Spleen (tissue), 13 donors: ENCODE data around the gene ATXN7L2. TPM values are rescaled to one million over a fixed set of nuclear protein-coding genes. Genes with fewer than 3 reads are reported as not detected.

Experiments
- DNase-seq: peaks from one replicate; pipeline ENCODE4 v3.0.0-alpha.2; 2020
- H3K27ac ChIP-seq, 8 donors: fragments of 200-600 bp; sonication (generic) in 7 of 8; 1 replicate in 4 of 8; 2 replicates in 4 of 8; pipeline versions ENCODE4 v1.5.0 to v1.8.0; 2016 to 2021; ENCODE audit warnings: inconsistent platforms in 4 of 8, mild to moderate bottlenecking in 4 of 8, moderate library complexity in 1 of 8
- H3K27me3 ChIP-seq, 7 donors: fragments of 200-600 bp; sonication (generic) in 6 of 7; replicated peaks in 1 of 7; 1 replicate in 4 of 7; 2 replicates in 3 of 7; pipeline versions ENCODE4 v1.5.0 to v1.8.0; 2016 to 2021; ENCODE audit warnings: inconsistent platforms in 3 of 7, mild to moderate bottlenecking in 1 of 7
- H3K36me3 ChIP-seq, 6 donors: fragments of 200-600 bp; sonication (generic) in 5 of 6; 1 replicate in 4 of 6; 2 replicates in 2 of 6; pipeline versions ENCODE4 v1.5.0 to v1.8.0; 2016 to 2021; ENCODE audit warnings: inconsistent platforms in 2 of 6
- H3K4me1 ChIP-seq, 6 donors: fragments of 200-600 bp; sonication (generic) in 5 of 6; 1 replicate in 3 of 6; 2 replicates in 3 of 6; pipeline versions ENCODE4 v1.5.0 to v1.8.0; 2016 to 2021; ENCODE audit warnings: inconsistent platforms in 3 of 6
- H3K4me3 ChIP-seq, 8 donors: fragments of 200-600 bp; sonication (generic) in 7 of 8; 1 replicate in 4 of 8; 2 replicates in 4 of 8; pipeline versions ENCODE4 v1.5.0 to v1.8.0; 2016 to 2021; ENCODE audit warnings: inconsistent platforms in 4 of 8, mild to moderate bottlenecking in 4 of 8, moderate library complexity in 2 of 8
- H3K9me3 ChIP-seq, 8 donors: fragments of 200-600 bp; sonication (generic) in 7 of 8; 1 replicate in 4 of 8; 2 replicates in 4 of 8; pipeline versions ENCODE4 v1.5.0 to v1.8.0; 2016 to 2021; ENCODE audit warnings: inconsistent platforms in 4 of 8
- POLR2A ChIP-seq, 3 donors: fragments of 450-650 bp; IDR thresholded peaks; one replicate each; pipeline ENCODE4 v1.5.1; 2017; ENCODE audit warnings: antibody characterized with exemption in 3 of 3, mild to moderate bottlenecking in 1 of 3
- POLR2AphosphoS5 ChIP-seq, 3 donors: sonication (generic); formaldehyde crosslinking; IDR thresholded peaks; one replicate each; pipeline ENCODE4 v1.5.1; 2017; ENCODE audit warnings: antibody characterized with exemption in 3 of 3
- WGBS, 5 donors: extraction: QIAGEN DNeasy Blood & Tissue Kit in 3 of 5; methylation state at CpG; one replicate each; pipeline versions ENCODE4 v1.1.5 to v1.1.7; 2013 to 2018; 5-methylcytosine and 5-hydroxymethylcytosine counted together
- intact Hi-C: fragments of 100-400 bp; cut with DNase I; formaldehyde crosslinking; loops from one replicate; pipeline ENCODE4 v1.15.0; 2023; ENCODE audit warnings: low total_unique reads
- long read RNA-seq, 2 donors: transcript quantifications; one replicate each; lab custom pipeline, GENCODE V29; 2026
- polyA plus RNA-seq, 3 donors: library from polyadenylated mRNA; stranded (reverse); fragments of 200-250 nt; gene quantifications; one replicate each; pipeline ENCODE4 v1.2.1, GENCODE V29; 2013
- total RNA-seq, 7 donors: library from RNA; depleted of rRNA in 3 of 7; stranded (reverse); fragments of >200 nt in 3 of 7; fragmentation: NEBNext Ultra II Directional in 4 of 7; extraction: Animal tissue kit (Norgen Biotek cat#: 25700) in 4 of 7; gene quantifications; one replicate each; pipeline versions ENCODE4 v1.1.0 to v1.2.1, GENCODE V29; 2016 to 2021
- TF ChIP-seq, protein P1 (sequence below), 11 experiments: fragments of 200-600 bp in 7 of 11; fragments of 450-650 bp in 4 of 11; sonication (generic) in 4 of 11; IDR thresholded peaks in 8 of 11; conservative IDR thresholded peaks in 3 of 11; 1 replicate in 7 of 11; 2 replicates in 4 of 11; pipeline versions ENCODE4 v1.4.0 to v1.8.0; 2016 to 2021; ENCODE audit warnings: antibody characterized with exemption in 11 of 11, inconsistent platforms in 4 of 11, mild to moderate bottlenecking in 1 of 11
- donor health status: healthy with polysubstance abuse.
- donor health status: DM: no; HTN: no; CAD: no; lungs with moderate emphysema.
- donor health status: DM: no; HTN: no; CAD: no.
- donor health status: Bipolar disorder and iron deficiency.
- donor health status: healthy.
- donor health status: DM: no; HTN: no; CAD: no.
- donor health status: DM: yes; HTN: yes; CAD: no.

ATXN7L2 gene, protein sequence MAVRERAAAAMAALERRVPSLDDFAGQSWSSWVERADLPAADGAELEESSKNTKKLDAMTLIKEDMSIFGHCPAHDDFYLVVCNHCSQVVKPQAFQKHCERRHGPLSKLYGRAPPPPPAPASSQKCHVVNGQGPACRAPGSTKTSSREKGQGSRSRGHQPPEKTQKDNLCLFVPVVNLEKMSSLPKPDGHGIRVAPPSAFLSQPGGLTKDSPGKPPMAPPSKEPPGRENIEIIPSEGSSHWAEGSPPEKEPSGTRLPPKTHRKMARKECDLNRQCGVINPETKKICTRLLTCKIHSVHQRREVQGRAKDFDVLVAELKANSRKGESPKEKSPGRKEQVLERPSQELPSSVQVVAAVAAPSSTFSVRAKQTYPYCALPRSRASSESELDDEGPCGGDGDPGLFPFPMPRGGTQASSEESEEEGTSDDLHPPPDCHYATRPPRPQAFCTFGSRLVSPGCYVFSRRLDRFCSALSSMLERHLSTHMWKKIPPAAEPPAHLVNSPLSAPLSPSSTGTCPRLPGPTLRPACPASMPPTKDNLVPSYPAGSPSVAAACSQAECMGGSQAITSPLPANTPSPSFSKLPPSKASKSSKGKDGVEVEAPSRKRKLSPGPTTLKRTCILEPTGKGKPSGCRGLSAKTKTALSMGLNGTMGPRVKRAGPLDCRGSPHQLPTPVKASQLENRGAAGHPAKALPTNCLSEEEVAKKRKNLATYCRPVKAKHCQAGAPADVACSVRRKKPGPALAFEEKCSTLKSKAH
- total RNA-seq (10 to 100 TPM in 2 of 7 donors, 1 to 10 TPM in 5; 7.9 to 11.9 (median 8.7) TPM), polyA plus RNA-seq (10 to 100 TPM in 2 of 3 donors, 1 to 10 TPM in 1; 7.1 to 16.8 (median 12.2) TPM)
- long read RNA-seq, donor 1 = 0 reads
- long read RNA-seq, donor 2, partial matches to known transcripts = 0 of 2 reads
- long read RNA-seq, donor 2, other reads (novel, unspliced or antisense) = 0 of 2 reads

DNA sequence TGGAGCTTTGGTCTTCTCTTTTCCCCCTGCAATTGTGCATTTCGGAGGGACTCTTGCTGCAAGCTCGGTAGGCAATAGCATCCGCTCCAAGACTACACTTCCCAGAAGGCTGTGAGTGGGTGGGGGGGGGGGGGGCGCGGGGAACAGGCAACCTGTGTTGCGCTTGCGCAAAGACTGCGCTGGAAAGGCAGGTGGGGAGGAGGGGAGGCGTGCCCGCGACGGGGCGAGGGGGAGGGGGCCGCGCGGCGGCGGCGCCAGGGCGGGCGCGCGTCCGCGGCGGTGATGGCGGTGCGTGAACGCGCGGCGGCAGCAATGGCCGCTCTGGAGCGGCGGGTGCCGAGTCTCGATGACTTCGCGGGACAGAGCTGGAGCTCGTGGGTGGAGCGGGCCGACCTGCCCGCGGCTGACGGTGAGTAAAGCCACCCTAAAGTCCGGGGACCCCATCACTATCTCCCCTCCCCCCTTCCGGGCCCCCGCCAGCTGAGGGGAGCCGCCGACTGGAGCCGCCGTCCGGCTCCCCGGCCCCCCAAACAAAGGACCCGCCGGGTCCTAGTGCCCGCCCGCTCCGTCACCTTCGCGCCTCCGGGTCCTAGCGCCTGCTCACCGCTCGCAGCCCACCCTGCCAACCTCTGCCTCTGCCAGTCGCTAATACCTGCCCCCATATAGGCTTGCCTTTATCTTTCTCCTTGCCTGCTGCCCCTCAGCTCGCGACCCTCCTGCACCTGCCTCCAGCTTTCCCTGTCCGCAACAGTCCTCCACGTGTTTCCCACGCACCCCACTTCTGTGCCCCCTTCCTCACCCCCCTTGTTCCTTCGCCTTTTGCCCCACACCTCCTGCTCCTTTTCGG is at the start of gene ATXN7L2:
ATXN7L2 (plus strand) TSS at position 234 of the 847 bp plus-strand sequence; CDS start at position 283, 49 bp downstream.
- DNase-seq = peak; percentile 97
- intact Hi-C loops = loop anchor here (2.0 kb wide), 1 partner anchor 57 kb away; the partner anchor contains the start of gene PSMA5
- peaks cover 0 to 29% (median 0%) of the 10 kb centered on the region in 6 donors for H3K36me3 ChIP-seq
- 0 to 1% (median 1%) methylated on average over 38 to 73 of the region's 73 CpGs for WGBS, 5 donors
- peak within 1 kb of the TSS; percentile 53 to 90 (median 70) for H3K4me3 ChIP-seq
- H3K9me3 ChIP-seq = no peaks in the 10 kb centered on the region
- H3K27ac ChIP-seq = peak within 1 kb of the TSS; percentile 93 to 98 (median 96)
- TF ChIP-seq POLR2A (IDR thresholded peaks at IDR 0.05) (peak in 2 of 3 donors; percentile 39 to 62), POLR2AphosphoS5 (IDR thresholded peaks at IDR 0.05) (peak; percentile 62 to 81 (median 73))
- TF ChIP-seq, protein P1, sequence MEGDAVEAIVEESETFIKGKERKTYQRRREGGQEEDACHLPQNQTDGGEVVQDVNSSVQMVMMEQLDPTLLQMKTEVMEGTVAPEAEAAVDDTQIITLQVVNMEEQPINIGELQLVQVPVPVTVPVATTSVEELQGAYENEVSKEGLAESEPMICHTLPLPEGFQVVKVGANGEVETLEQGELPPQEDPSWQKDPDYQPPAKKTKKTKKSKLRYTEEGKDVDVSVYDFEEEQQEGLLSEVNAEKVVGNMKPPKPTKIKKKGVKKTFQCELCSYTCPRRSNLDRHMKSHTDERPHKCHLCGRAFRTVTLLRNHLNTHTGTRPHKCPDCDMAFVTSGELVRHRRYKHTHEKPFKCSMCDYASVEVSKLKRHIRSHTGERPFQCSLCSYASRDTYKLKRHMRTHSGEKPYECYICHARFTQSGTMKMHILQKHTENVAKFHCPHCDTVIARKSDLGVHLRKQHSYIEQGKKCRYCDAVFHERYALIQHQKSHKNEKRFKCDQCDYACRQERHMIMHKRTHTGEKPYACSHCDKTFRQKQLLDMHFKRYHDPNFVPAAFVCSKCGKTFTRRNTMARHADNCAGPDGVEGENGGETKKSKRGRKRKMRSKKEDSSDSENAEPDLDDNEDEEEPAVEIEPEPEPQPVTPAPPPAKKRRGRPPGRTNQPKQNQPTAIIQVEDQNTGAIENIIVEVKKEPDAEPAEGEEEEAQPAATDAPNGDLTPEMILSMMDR (IDR thresholded peaks at IDR 0.05 in 8 of 11, conservative IDR thresholded peaks at IDR 0.05 in 3 of 11) = peak in 2 of 11 experiments; percentile 5 to 22
- H3K27me3 ChIP-seq = peaks cover 0 to 8% (median 0%) of the 10 kb centered on the region in 7 donors
- peaks cover 7 to 51% (median 29%) of the 10 kb centered on the region in 6 donors for H3K4me1 ChIP-seq

DNA sequence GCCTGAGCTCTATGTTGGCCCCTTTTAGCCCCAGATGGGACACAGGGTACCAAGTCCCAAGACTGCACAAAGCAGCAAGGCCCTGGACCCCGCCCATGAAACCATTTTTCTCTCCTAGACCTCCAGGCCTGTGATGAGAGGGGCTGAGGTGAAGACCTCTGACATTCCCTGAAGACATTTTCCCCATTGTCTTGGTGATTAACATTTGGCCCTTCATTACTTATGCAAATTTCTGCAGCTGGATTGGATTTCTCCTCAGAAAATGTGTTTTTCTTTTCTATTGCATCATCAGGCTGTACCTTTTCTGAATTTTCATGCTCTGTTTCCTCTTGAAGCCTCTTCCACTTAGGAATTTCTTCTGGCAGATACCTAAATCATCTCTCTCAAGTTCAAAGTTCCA is 49.2 kb upstream of the ATXN7L2 start:
- Histone ChIP-seq H3K27me3 (peaks cover 0 to 11% (median 0%) of the 10 kb centered on the region in 7 donors), H3K4me3 (no peak overlapping the region), H3K27ac (no peak overlapping the region), H3K4me1 (no peaks in the 10 kb centered on the region), H3K9me3 (no peaks in the 10 kb centered on the region), H3K36me3 (no peaks in the 10 kb centered on the region)
- intact Hi-C loops = no loop called here
- no peak for DNase-seq
- 56 to 93% (median 71%) methylated on average over 1 of the region's 1 CpG for WGBS, 5 donors
- TF ChIP-seq POLR2AphosphoS5 (IDR thresholded peaks at IDR 0.05) (no peak), POLR2A (IDR thresholded peaks at IDR 0.05) (no peak)
- TF ChIP-seq, protein P1 (IDR thresholded peaks at IDR 0.05 in 8 of 11, conservative IDR thresholded peaks at IDR 0.05 in 3 of 11) = no peak

DNA sequence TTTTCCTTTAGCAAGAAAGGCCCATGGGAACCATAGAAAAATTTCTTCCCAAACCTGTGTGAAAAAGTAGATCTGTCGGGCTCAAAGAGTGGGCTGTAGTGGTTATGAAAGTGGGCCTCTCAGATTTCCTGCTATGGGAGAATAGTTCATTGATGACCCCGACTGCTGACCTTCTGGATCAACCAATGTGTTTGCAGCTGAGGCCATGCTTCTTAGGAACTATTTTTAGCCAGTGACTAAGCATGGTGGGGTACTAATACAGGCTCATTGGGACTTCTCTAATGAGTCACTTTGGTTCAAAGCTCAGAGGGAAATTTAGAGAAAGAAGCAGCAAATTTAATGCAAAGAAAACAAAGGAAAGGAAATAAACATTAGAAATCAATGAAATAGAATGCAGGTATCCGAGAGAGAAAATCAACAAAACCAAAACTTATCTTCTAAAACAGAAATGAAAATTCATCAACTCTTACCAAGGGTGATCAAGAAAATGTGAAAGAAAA is 44.9 kb upstream of the ATXN7L2 start:
- WGBS, 5 donors = 67 to 74% (median 71%) methylated on average over 3 of the region's 3 CpGs
- H3K9me3 ChIP-seq = no peaks in the 10 kb centered on the region
- H3K27me3 ChIP-seq = peaks cover 0 to 29% (median 0%) of the 10 kb centered on the region in 7 donors
- H3K4me1 ChIP-seq = no peaks in the 10 kb centered on the region
- no peak overlapping the region for H3K4me3 ChIP-seq
- H3K27ac ChIP-seq = no peak overlapping the region
- TF ChIP-seq POLR2A (IDR thresholded peaks at IDR 0.05) (no peak), POLR2AphosphoS5 (IDR thresholded peaks at IDR 0.05) (no peak)
- TF ChIP-seq, protein P1 (IDR thresholded peaks at IDR 0.05 in 8 of 11, conservative IDR thresholded peaks at IDR 0.05 in 3 of 11) = no peak
- intact Hi-C loops = no loop called here
- H3K36me3 ChIP-seq = no peaks in the 10 kb centered on the region
- no peak for DNase-seq
